CD14-positive monocyte (primary cell): Measurements from ENCODE around the gene SUMF2. TPM values are rescaled to one million over a fixed set of nuclear protein-coding genes. Genes with fewer than 3 reads are reported as not detected.
"Not testable (repeated sequence)": the region's sequence is repeated elsewhere in the genome, so short reads cannot be mapped to it uniquely, and the experiment has no call there.

ENCODE experiments used
- DNase-seq, 3 donors: peaks; one replicate each; pipeline ENCODE4 v3.0.0-alpha.2; 2011 to 2022
- H2AFZ ChIP-seq: 2 replicates; pipeline ENCODE4 v1.6.0; 2012; ENCODE audit warnings: mild to moderate bottlenecking, low read depth, low read length, inconsistent platforms; ENCODE audit not compliant: insufficient read depth, poor library complexity, severe bottlenecking
- H3K27ac ChIP-seq, 2 donors: 1 replicate in 1 of 2; 2 replicates in 1 of 2; pipeline ENCODE4 v1.5.1; 2012 to 2013; ENCODE audit warnings: low read length in 2 of 2, control low read depth in 1 of 2, inconsistent platforms in 1 of 2, low read depth in 1 of 2, mild to moderate bottlenecking in 1 of 2
- H3K27me3 ChIP-seq, 2 donors: one replicate each; pipeline versions ENCODE4 v1.6.0 to v1.6.1; 2011 to 2013; ENCODE audit warnings: low read length in 2 of 2; ENCODE audit not compliant: control insufficient read depth in 2 of 2, insufficient read depth in 2 of 2
- H3K36me3 ChIP-seq, 2 donors: replicated peaks in 1 of 2; 1 replicate in 1 of 2; 2 replicates in 1 of 2; pipeline versions ENCODE4 v1.5.1 to v1.6.1; 2012 to 2013; ENCODE audit warnings: low read length in 2 of 2, control low read depth in 1 of 2, inconsistent platforms in 1 of 2, mild to moderate bottlenecking in 1 of 2; ENCODE audit not compliant: insufficient read depth in 2 of 2, control insufficient read depth in 1 of 2
- H3K4me1 ChIP-seq, 2 donors: 1 replicate in 1 of 2; 2 replicates in 1 of 2; pipeline versions ENCODE4 v1.5.1 to v1.6.1; 2012 to 2013; ENCODE audit warnings: low read length in 2 of 2, control low read depth in 1 of 2, inconsistent platforms in 1 of 2, mild to moderate bottlenecking in 1 of 2, moderate library complexity in 1 of 2; ENCODE audit not compliant: insufficient read depth in 2 of 2, control insufficient read depth in 1 of 2
- H3K4me2 ChIP-seq: replicated peaks from 2 replicates; pipeline ENCODE3; 2012; ENCODE audit warnings: low read length, moderate library complexity, mild to moderate bottlenecking; ENCODE audit not compliant: poor library complexity, severe bottlenecking; ENCODE audit errors: extremely low read depth
- H3K4me3 ChIP-seq, 3 experiments: fragments of 200-600 bp in 1 of 3; sonication (generic) in 1 of 3; replicated peaks in 1 of 3; 1 replicate in 2 of 3; 2 replicates in 1 of 3; pipeline ENCODE4 v1.5.1; 2011 to 2013; ENCODE audit warnings: low read length in 3 of 3, mild to moderate bottlenecking in 3 of 3, control low read depth in 2 of 3, low read depth in 2 of 3, inconsistent platforms in 1 of 3, moderate library complexity in 1 of 3
- H3K79me2 ChIP-seq: 2 replicates; pipeline ENCODE4 v1.6.0; 2012; ENCODE audit warnings: mild to moderate bottlenecking, control low read depth, inconsistent platforms, low read length, moderate library complexity; ENCODE audit not compliant: insufficient read depth
- H3K9ac ChIP-seq: 2 replicates; pipeline ENCODE4 v1.6.0; 2017; ENCODE audit warnings: low read length, mild to moderate bottlenecking; ENCODE audit not compliant: insufficient read depth, poor library complexity, severe bottlenecking
- H3K9me3 ChIP-seq, 2 donors: replicated peaks in 1 of 2; 1 replicate in 1 of 2; 2 replicates in 1 of 2; pipeline versions ENCODE4 v1.5.1 to v1.6.1; 2012 to 2013; ENCODE audit warnings: low read length in 2 of 2, control low read depth in 1 of 2; ENCODE audit not compliant: control insufficient read depth in 1 of 2, insufficient read depth in 1 of 2
- H4K20me1 ChIP-seq: 2 replicates; pipeline ENCODE4 v1.6.0; 2012; ENCODE audit warnings: mild to moderate bottlenecking, low read length, control low read depth, moderate library complexity; ENCODE audit not compliant: insufficient read depth
- H3K27ac Mint-ChIP-seq, 7 donors: one replicate each; pipeline ENCODE4 v1.8.0; 2020; ENCODE audit warnings: mild to moderate bottlenecking in 7 of 7, mixed read lengths in 7 of 7, moderate library complexity in 6 of 7, inconsistent platforms in 2 of 7
- H3K27me3 Mint-ChIP-seq, 3 donors: one replicate each; pipeline ENCODE4 v1.8.0; 2021 to 2022; ENCODE audit warnings: low read depth in 3 of 3, mild to moderate bottlenecking in 3 of 3, mixed read lengths in 3 of 3, moderate library complexity in 3 of 3, inconsistent platforms in 1 of 3
- H3K36me3 Mint-ChIP-seq, 2 donors: one replicate each; pipeline ENCODE4 v1.8.0; 2020; ENCODE audit warnings: mixed read lengths in 2 of 2, inconsistent platforms in 1 of 2, mild to moderate bottlenecking in 1 of 2
- H3K4me1 Mint-ChIP-seq: one replicate; pipeline ENCODE4 v1.8.0; 2020; ENCODE audit warnings: mild to moderate bottlenecking, mixed read lengths
- H3K4me3 Mint-ChIP-seq, 2 donors: one replicate each; pipeline ENCODE4 v1.8.0; 2020; ENCODE audit warnings: mild to moderate bottlenecking in 2 of 2, mixed read lengths in 2 of 2, moderate library complexity in 1 of 2
- H3K9me3 Mint-ChIP-seq, 7 donors: one replicate each; pipeline ENCODE4 v1.8.0; 2020 to 2022; ENCODE audit warnings: mixed read lengths in 7 of 7, mild to moderate bottlenecking in 6 of 7, moderate library complexity in 6 of 7, inconsistent platforms in 2 of 7
- CTCF ChIP-seq: fragments of 200-600 bp; IDR thresholded peaks from one replicate; pipeline ENCODE4 v1.8.0; 2022; ENCODE audit warnings: antibody characterized with exemption, mild to moderate bottlenecking
- WGBS: methylation state at CpG from one replicate; pipeline ENCODE4 v1.1.5; 2013; ENCODE audit warnings: missing lambda C conversion rate; ENCODE audit not compliant: insufficient coverage; 5-methylcytosine and 5-hydroxymethylcytosine counted together
- intact Hi-C, 2 donors: fragments of 100-400 bp; cut with micrococcal nuclease; formaldehyde crosslinking; loops; one replicate each; pipeline versions ENCODE4 v1.15.0 to v1.15.1; 2023
- polyA minus RNA-seq: library from RNA; depleted of rRNA, polyadenylated mRNA; stranded (reverse); fragments of >200 nt; gene quantifications from 2 replicates; pipeline ENCODE4 v1.2.3, GENCODE V29; 2012
- polyA plus RNA-seq, 3 donors: library from polyadenylated mRNA; depleted of rRNA in 1 of 3; unstranded in 2 of 3; stranded (reverse) in 1 of 3; fragments of 300-500 nt in 2 of 3; fragments of >200 nt in 1 of 3; fragmentation: Illumina TruSeq in 2 of 3; gene quantifications; 1 replicate in 2 of 3; 2 replicates in 1 of 3; pipeline ENCODE4 v1.2.3, GENCODE V29; 2012 to 2021
- total RNA-seq, 12 experiments: library from RNA in 1 of 12; stranded (reverse) in 1 of 12; fragments of 120-200 nt in 1 of 12; gene quantifications; one replicate each; pipeline ENCODE4 v1.2.4 and lab custom pipeline; 2013 to 2026; ENCODE audit warnings: mixed read lengths in 6 of 12, inconsistent platforms in 1 of 12

SUMF2 gene
- 82.8 TPM for total RNA-seq (2013)
- 10 to 100 TPM; 69.5 to 88.2 (median 75.0) TPM for polyA plus RNA-seq
- polyA minus RNA-seq, result 22.9 and 38.1 TPM in 2 replicates
- total RNA-seq (lab: John Stamatoyannopoulos, UW), result 8.6 to 51.2 (median 35.7) reads per million in 11 experiments

GRCh38 chr7:56063882-56064625 lies at the start of gene SUMF2:
SUMF2 (plus strand) TSS chr7:56064286; CDS start chr7:56064312, 26 bp downstream.
- intact Hi-C loops, result loop anchor here in 1 of 2 donors (5.0 kb wide), 1 partner anchor 43 kb away; the partner anchor contains the start of gene CHCHD2
- Mint-ChIP-seq H3K4me1 (peaks cover 19% of the 10 kb centered on the region), H3K27me3 (peaks cover 0 to 1% (median 0%) of the 10 kb centered on the region in 3 donors), H3K9me3 (no peaks in the 10 kb centered on the region), H3K27ac (peak within 1 kb of the TSS; percentile 96 to 98 (median 97)), H3K36me3 (peaks cover 47% of the 10 kb centered on the region in 2 donors), H3K4me3 (peak within 1 kb of the TSS; percentile 94)
- no peak for TF ChIP-seq CTCF
- peaks cover 12 to 24% of the 10 kb centered on the region in 2 donors for H3K4me1 ChIP-seq
- peak; percentile 91 to 92 (median 92) for DNase-seq
- H3K9me3 ChIP-seq, result no peaks in the 10 kb centered on the region
- peak within 1 kb of the TSS; percentile 80 for H3K9ac ChIP-seq
- peak within 1 kb of the TSS; percentile 82 to 95 (median 87) for H3K4me3 ChIP-seq
- no peaks in the 10 kb centered on the region for H3K27me3 ChIP-seq
- H3K4me2 ChIP-seq, result peak within 1 kb of the TSS; percentile 82
- under 1% methylated on average over 44 of the region's 49 CpGs for WGBS
- H4K20me1 ChIP-seq, result no peaks in the 10 kb centered on the region
- peaks cover 20% of the 10 kb centered on the region for H3K79me2 ChIP-seq
- peaks cover 40 to 50% of the 10 kb centered on the region in 2 donors for H3K36me3 ChIP-seq
- peak within 1 kb of the TSS; percentile 82 for H2AFZ ChIP-seq
- H3K27ac ChIP-seq, result peak within 1 kb of the TSS; percentile 94 to 95

GRCh38 chr7:56017015-56017414 lies 47.1 kb upstream of the SUMF2 start:
- WGBS, result no CpG with 5 or more reads among the region's 3 CpGs
- H3K4me3 Mint-ChIP-seq, result not testable (repeated sequence)

More at GRCh38 chr7:56017015-56017414, 47.1 kb upstream of the SUMF2 start:
- DNase-seq, H3K4me1 Mint-ChIP-seq, H3K4me1 ChIP-seq, H3K79me2 ChIP-seq, H4K20me1 ChIP-seq, H3K4me3 ChIP-seq, H3K27me3 Mint-ChIP-seq, intact Hi-C loops, H3K9me3 Mint-ChIP-seq, H2AFZ ChIP-seq, H3K27me3 ChIP-seq, H3K27ac ChIP-seq, H3K9me3 ChIP-seq, H3K9ac ChIP-seq, H3K4me2 ChIP-seq, H3K27ac Mint-ChIP-seq: not testable (repeated sequence)
- peaks cover 19 to 39% of the 10 kb centered on the region in 2 donors for H3K36me3 ChIP-seq
- H3K36me3 Mint-ChIP-seq, result peaks cover 27 to 69% of the 10 kb centered on the region in 2 donors
